HG03159 (cell line): ENCODE measurements around the gene ANTXRL.
"Not testable (repeated sequence)": the region's sequence is repeated elsewhere in the genome, so short reads cannot be mapped to it uniquely, and the experiment has no call there.

Experiments
- ATAC-seq: cut with Tn5 transposase; IDR thresholded peaks from one replicate; pipeline ENCODE4 v1.9.1; 2021; ENCODE audit warnings: mild to moderate bottlenecking, moderate library complexity; ENCODE audit not compliant: unreplicated experiment

ANTXRL gene

DNA sequence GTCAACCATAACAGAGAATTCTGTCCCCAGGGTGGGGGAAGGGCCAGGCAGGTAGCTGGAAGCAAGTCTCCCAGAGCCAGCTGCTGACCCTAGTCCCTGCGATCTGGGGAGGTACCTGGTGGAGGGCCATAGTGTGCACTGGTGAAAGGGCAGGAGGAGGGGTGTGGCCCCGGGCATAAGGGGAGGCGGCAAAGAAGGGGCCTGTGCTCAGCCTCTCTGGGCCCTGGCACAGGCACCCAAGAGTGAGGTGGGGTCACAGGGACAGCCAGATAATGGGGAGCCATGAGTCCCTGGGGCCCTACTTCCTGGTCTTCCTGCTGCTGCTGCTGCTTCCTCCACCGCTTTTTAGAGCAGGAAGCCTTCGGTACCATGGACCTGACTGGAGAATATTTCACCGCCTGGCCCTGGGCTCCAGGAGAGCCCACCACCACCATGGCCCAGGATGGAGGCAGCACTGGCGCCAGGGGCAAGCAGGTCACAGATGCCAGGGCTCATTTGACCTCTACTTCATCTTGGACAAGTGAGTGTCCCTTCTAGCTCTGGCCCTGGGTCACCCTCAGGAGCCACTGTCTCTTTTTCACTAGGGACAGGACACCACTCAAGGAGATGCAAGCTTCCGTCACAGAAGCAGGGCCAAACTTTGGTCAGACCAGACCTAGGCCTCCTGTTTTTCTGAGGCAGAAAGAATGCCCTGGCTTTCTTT is at the start of gene ANTXRL:
Gene ANTXRL (plus strand): TSS at position 7 of the 703 bp plus-strand sequence. CDS start 266 bp downstream, at position 273.
- no peak for ATAC-seq

DNA sequence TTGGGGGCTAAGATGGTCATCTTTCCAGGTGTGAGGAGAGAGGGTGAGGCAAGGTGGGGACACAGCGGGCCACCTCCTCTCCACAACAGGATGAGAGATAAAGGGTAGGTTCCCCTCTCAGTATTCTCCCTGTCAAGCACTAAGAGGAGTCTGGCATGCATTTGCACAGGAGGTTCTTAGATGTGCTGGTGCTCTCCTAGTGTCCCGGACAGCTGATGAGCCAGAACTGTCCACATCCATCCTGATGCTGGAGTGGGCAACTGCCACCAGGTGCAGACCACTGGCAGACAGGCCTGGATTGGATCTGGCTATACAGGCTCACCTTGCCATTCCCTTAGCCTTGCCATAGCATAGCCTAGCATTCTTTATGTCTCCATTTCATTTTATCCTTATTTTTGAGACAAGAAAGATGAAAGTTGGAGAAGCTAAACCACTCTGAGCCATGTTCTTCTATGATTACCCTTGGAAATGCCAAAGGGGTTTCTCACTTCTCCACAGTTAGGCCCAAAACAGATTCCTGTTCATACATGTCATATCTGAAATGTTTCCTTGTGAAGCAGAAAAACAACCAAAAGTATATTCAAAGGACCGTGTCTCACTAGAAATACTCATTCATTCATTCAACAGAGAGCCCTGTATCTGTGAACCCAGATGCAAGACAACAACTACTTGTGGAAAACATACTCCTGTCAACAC is 48.8 kb upstream of the ANTXRL start:
- no peak for ATAC-seq

DNA sequence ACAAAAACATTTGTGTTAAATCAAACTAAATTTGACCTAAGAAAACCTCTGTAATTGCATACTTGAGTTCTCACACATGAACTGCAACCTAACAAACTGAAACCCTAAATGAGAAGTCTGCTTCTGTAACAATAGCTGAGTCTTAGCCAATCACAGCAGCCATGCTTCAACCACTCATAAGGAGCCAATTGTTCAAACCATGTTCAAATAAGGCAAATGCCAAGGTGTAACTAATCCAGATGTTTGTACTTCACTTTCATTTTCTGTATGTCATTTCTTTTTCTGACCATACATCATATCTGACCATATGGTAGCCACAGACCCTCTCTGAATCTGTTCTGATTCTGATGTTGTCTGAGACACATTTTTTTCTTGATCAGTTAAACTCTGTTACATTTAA is 47.5 kb upstream of the ANTXRL start:
- ATAC-seq: no peak

DNA sequence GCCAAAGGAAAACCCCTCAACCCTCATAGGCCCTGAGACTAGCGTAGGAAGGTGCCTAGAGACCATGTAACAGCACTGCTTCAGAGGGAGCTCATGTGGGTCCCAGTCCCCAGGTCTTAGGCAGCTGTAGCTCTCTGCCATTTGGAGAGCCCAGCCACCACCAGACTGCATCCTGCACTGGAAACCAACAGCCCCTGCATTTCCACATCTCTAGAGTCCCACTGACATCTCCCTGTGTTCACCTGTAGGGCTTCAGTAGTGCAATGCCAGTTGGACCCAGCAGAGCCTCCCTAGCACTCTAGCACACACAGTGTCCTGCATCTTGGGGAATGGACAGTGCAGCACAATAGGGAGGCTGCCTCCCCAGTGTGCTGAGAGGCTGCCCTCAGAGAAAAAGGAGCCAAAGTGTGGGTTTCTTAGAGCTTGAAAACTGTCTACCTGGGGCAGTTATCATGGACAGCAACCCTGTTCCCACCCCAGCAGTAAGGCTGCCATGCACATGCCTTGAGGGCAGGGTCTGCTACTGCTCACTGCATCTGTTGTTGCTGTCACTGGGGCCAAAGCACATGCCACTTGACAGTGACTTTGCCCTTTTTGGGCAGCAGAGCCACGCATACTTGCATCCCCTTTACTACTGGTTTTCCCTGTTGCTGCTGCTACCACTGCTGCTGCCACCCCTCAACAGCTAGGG is 46.7 kb upstream of the ANTXRL start:
- no peak for ATAC-seq

DNA sequence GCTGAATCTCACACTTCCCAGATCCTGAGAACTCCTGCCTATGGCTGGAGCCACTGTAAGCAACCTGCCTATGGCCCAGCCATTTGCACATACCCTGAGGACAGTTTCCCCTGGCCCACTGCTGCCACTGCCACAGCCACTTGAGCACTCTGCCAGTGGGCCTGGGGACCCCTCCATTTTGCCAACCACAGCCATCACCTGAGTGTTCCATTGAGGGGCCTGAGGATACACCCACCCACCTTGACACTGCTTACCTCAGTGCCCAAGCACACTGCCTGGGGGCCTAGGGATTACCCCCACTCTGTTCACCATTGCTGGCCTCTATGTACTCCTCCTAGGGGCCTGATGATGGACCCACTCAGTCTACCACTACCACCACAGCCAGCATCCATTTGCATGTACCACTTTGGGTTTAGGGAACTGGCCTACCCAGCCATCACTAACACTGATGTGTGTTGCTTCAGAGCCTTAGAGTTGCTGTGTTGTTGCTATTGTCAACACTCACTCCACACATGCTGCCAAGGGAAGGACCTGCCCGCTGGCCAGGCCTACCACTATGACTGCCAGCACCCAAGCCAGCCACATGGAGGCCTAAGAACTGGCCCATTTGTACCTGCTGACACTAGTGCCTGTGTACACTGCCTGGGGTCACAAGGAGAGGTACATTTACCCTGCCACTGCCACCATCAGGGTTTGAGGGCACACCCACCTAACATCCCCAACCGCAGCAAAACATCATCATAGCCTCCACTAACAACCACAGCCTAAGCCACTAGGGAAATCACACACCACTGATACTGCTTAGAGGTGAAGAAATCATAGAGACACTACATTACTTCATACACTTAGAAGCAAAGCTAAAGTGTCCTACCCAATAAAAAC is 45.9 kb upstream of the ANTXRL start:
- ATAC-seq: no peak

DNA sequence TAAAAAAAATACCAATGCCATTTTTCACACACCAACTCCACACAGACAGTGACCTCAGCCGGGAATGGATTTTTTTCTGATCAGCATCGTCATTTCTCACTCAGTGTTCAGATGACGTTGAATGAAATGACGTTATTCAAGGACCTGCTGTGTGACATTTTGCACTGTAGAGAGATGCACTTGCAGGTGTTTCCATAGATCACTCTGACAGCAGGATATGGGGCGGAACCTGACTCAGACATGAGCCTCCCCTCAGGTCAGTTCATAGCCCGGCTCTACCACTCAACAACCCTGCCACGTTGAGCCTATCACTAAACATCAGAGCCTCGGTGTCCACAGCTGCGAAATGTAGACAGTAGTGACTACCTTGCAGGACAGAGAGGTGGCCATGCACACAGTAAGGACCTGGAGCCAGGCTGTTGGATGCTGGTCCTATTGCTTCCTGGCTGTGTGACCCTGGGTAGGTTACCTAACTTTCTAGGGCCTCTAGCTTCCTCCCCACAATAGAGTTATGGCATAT is 41.4 kb upstream of the ANTXRL start:
- ATAC-seq: no peak

DNA sequence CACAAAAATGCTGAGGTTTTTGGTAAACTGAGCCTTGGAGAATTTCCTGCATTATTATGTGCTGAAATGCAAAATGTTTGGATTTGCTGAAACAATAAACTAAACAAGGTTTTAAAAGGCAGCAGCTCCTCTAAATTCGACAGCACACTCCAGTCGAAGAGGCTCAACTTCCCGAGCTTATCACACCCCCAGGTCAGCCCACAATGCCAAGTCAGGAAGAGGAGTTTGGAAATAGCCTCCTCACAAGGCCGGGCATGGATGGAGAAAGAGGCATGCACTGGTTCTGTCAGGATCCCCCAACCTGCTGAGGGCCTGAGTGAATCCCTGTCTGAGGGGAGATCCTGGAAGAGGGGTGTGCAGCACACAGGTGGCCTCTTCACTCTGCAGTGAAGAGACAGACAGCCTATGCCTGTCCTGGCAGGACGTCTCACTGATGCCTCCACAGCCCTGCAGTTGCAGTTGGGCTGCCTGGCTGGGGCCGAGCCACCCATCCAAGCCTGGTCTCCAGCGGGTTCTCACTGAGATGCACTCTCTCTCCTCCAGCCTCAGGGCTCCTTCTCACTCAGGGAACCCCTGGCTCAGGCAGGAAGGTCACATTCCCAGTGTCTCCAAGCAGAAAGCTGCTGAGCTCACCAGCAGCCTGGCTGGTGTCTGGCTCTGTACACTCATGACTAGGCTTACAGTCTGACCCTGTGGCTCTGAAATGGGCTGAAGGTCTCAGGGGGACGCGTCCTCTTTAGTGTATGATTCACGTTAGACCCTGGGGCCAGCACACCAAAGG is 40.2 kb upstream of the ANTXRL start:
- ATAC-seq: not testable (repeated sequence)

DNA sequence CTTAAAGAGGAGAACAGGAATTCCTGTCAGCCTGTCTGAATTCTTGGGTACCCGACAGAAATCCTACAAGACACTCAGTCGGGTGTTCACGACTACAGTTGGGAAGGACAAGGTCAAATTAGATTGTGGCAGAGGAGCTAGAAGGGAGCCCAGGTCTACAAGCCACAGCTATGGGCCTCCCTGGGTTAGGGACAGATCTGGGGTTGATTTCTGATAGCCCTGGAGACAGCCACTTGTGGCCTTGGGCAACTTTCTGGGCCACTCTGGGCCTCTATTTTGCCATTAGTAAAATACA is 39.7 kb upstream of the ANTXRL start:
- ATAC-seq: no peak

DNA sequence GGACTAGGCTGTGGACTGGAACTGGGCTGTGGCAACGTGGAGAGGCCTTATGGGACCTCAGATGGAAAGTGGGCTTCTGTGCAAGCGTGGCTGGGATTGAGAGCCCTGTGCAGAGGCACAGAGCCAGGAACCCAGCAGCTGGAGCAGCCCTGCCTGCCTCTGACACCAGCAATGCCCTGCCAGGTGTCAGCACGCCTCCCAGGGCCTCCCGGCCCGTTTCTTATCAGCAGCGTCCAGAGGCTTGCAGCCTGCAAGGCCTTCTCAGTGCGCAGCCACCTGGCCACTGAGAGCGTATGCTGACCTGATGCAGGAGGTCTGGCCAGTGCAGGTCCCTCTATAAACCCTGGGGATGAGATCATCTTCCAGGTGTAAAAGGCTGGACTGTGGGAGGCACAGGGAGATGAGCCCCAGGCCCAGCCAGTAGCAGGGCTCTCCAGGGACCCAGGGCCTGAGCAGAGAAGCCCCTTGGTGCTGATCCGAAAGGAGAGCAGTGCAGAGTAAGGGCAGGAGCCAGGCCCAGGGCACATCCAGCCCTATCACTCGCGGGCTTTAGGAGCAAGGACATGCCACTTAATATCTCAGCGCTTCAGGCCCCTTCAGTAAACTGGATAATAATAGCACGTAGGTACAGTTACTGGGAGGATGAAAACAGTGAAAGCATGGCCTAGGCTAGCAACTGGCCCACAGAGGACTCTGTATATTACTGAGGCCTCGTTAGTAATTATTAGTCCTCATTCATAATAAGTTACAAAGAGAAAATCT is 38.8 kb upstream of the ANTXRL start:
- ATAC-seq: no peak

DNA sequence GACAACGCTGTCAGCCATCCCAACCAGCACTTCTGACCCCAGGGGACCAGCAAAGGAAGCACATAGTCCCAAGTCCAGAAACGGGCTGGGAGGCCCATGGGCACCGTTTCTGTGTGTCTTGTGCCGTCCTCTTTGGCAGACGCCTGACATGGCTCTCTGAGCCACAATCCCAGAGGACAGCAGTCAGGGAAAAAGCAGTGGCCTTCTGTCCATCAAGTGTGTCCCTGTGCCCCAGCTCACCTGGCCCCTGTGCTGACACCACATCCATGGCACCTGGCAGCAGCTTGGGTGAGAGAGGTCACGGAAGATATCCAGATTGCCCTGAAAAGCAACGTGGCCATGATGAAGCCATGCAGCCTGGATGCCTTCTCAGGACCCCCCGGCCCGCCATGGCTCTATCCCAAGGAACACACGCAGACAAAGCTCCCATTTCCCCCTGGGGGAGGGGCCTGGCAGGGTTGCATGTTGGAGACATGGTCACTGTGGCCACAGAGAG is 38.1 kb upstream of the ANTXRL start:
- no peak for ATAC-seq

DNA sequence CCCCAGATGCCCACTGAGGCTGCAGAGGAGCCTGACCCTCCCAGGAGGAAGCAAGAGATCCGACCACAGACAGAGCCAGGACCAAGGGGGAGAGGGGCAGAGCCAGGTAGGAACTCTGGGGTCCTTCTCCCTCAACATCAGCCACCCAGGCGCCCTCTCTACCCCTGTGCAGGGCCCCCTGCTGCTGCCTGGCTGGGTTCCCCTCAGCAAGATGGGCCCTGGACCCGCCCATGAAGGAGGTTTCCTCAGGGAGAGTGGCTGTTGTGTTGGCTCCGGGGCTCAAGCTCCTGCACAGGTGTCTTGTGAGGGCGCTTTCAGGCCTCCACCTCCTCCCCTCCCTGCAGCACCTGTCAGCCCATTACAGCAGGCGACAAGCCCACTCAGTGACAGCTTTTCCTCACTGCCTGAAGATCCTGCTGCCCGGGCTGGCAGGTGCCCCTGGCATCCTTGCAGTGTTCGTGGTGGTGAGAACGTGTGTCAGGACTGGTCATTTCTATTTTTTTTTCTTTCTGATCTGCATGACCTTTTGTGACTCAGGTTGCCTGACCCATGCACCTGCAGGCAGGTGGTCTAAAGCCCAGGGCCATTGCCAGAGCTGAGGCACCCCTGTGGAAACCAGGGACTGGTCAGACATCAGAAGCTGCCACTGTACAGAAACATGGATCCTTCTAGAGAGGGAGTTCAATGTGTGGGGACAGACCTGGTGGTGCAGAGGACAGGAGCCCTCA is 37.0 kb upstream of the ANTXRL start:
- not testable (repeated sequence) for ATAC-seq

DNA sequence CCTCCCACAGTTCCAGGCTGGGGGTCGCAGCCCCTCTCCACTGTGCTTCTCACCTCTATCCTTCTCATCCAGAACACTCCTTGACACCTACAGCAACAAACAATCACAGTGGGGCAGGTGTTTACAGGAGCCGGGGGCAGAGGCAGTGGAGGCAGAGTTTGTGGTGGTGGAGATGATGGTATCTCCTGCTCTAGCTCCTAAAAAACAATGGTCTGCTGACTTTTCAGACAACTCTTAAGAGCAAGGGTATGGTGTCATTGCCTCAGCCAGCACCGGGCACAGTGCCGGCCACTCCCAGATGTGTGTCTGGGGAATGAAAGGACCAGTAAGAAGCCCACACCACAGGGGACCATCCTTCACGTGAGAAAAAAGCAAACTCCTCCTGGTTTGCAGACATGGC is 36.3 kb upstream of the ANTXRL start:
- ATAC-seq: no peak

DNA sequence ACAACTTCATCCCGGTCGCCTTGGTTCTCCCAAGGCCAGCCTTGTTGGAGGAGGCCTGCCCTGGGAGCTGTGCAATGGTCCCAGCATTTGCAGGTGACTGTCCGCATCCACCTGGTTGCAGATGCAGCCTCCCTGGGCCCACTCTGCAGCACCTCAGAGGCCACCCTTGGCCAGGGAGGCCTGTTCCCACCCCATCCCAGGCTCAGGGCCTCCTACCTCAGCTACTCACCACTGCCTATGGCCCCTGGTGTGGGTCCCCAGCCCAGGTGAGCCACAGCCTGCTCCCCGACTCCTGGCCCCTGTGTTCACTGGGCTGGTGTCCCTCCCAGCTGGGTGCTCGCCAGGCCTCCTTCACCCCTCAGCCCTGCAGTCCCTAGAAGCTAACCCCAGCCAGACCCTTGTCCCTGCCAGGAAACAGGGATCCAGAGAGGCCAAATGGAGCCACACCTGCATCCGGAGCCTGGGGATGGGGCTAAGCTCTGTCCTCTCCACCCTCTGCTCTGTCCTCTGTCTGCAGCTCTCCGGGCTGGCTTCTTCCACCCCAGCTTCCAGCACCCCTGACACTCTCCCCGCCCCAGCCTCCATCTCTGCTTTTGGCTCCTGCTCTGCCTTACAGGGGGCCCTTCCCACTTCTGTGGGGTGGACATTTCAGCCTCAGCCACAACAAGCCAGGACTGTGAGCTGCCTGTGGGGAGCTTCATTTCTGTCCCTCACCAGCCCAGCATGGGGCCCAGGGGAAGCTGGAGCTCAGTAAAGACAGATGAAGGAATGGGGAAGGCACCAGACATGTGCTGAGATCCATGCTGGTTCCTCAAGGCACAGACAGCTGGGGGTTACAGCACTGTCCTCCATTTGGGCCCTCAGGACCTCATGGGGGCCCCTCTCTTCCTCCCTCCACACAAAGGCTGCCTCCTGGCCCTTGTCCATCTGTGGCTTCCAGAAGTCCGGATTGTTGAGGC is 35.6 kb upstream of the ANTXRL start:
- no peak for ATAC-seq

DNA sequence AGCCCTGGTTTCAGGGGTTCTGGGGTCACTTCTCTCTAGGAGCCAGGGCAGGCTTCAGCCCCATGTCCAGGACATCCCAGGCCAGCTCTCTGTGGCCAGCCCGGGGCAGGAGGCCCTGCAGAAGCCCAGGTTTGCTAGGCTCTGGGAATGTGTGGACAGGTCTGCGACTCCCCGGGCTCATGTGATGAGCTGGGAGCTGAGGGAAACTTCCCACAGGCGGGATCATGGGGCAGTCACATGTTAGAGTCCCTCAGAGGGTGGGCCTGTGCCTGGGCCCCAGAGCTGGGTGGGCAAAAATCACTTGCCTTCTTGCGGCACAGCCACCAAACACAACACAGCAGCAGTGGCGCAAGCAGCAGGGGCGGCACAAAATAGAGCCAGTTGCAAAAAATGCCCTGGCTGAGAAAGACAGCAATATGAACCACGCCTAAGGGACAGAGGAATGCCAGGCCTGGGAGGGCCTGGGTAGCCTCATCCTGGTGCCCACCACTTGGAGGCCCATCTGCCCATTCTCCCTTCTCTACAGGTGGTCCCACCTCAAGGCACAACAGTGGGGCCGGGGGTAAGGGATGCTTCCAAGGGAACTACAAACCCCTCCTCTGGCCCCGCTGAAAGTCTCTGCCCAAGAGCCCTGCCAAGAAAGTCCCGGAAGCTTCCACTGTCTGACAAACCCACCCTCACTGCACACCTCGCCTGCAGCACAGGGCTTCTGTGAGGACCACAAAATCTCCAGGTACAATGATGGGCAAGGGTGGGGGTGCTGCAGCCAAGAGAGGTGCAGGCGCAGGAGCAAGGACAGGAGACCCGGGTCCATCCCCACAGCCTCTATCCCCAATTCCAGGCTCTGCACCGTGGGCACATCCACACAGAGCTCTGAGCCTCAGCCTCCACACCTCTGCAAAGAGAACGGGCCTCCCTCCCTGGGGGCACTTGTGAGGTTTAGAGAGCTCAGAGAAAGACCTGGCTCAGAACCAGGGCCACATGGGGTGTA is 34.6 kb upstream of the ANTXRL start:
- no peak for ATAC-seq

DNA sequence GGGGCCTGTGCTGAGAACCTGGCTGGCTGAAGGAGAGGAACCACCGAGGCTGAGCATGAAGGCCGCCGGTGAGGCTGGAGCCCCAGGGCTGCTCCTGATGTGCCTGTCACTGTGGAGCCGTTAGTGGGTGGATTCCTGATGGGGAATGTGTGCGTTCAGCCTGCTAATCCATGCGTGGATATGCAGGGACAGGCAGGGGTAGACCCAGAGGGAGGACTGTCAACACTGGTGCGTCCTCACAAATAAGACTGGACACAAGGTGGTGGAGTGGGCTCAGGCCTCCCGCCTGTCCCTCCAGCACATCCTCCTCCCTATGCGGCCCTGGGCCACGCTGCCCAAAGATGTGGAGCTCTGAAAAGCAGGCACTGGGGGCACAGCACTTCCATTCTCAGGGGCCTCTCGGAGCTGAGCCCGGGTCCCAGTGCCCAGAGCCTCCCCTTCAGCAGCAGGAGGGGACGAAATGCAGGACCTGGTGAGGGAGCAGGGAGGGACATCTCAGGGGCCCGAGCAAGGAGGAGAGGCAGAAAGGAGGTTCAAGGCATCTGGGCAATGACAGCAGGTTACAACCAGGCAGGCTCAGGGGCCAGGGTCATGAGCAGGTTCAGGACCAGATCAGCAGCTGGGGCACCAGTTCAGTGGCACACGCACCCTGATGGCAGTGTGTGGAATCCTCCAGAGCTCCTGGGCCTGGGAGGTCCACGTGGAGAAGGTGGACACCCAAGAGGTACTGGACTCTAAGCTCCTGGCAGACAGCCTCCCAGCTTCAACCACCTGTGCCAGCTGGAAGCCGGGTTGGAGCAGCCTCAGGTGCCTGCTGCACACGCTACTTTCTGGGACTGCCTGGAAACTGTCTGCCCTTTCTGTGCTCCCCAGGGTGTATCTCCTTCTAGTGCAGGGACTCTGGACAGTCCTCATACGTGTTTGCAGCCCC is 33.5 kb upstream of the ANTXRL start:
- no peak for ATAC-seq
